OCI-LY3 (cell line): ENCODE results near the gene TCP10L.
A peak's percentile ranks its signal among the peaks of the same experiment; 100 is the strongest.
"Not testable (repeated sequence)": the region's sequence is repeated elsewhere in the genome, so short reads cannot be mapped to it uniquely, and the experiment has no call there.

Source experiments
- H2AFZ ChIP-seq: fragments of 200-600, 300-600 bp; shearing (Covaris generic); 2 replicates; pipeline ENCODE4 v1.6.0; 2014; ENCODE audit warnings: antibody characterized with exemption, low read depth, low read length
- H3K27ac ChIP-seq: fragments of 200-600, 300-600 bp; sonication (generic); 2 replicates; pipeline ENCODE4 v1.5.1; 2014; ENCODE audit warnings: mild to moderate bottlenecking, low read length, moderate library complexity, mixed read lengths
- H3K27me3 ChIP-seq: fragments of 200-600, 300-600 bp; sonication (generic); 2 replicates; pipeline ENCODE4 v1.6.1; 2014; ENCODE audit warnings: low read depth, low read length, mixed read lengths
- H3K36me3 ChIP-seq: fragments of 200-600, 300-600 bp; sonication (generic); replicated peaks from 2 replicates; pipeline ENCODE3; 2014; ENCODE audit warnings: low read depth, low read length, mixed read lengths
- H3K4me1 ChIP-seq: fragments of 300-600, 200-600 bp; sonication (generic); 2 replicates; pipeline ENCODE4 v1.6.1; 2014; ENCODE audit warnings: low read length, mixed read lengths
- H3K4me2 ChIP-seq: fragments of 200-600, 300-600 bp; sonication (generic); 2 replicates; pipeline ENCODE4 v1.6.1; 2014; ENCODE audit warnings: low read length, mixed read lengths
- H3K4me3 ChIP-seq: fragments of 300-600, 200-600 bp; sonication (generic); 2 replicates; pipeline ENCODE4 v1.5.1; 2014; ENCODE audit warnings: antibody characterized with exemption, mild to moderate bottlenecking, low read length, moderate library complexity
- H3K79me2 ChIP-seq: fragments of 300-600, 200-600 bp; shearing (Covaris generic); 2 replicates; pipeline ENCODE4 v1.6.1; 2014; ENCODE audit warnings: mild to moderate bottlenecking, low read length, mixed read lengths
- H3K9ac ChIP-seq: fragments of 300-600, 200-600 bp; shearing (Covaris generic); 2 replicates; pipeline ENCODE4 v1.6.0; 2014; ENCODE audit warnings: mild to moderate bottlenecking, low read length, moderate library complexity
- H3K9me3 ChIP-seq: fragments of 200-600, 300-600 bp; shearing (Covaris generic); 2 replicates; pipeline ENCODE4 v1.6.1; 2014; ENCODE audit warnings: low read length, mixed read lengths; ENCODE audit not compliant: insufficient read depth
- H4K20me1 ChIP-seq: fragments of 200-600, 300-600 bp; sonication (generic); 2 replicates; pipeline ENCODE4 v1.6.1; 2016; ENCODE audit warnings: low read length, mixed read lengths; ENCODE audit not compliant: insufficient read depth
- EZH2phosphoT487 ChIP-seq: fragments of 200-600 bp; shearing (Covaris generic); IDR thresholded peaks from 2 replicates; pipeline ENCODE4 v1.6.1; 2018; ENCODE audit warnings: antibody characterized with exemption, mixed run types, low read depth
- TF ChIP-seq, protein P1 (sequence below): fragments of 200-600, 300-600 bp; sonication (generic); IDR thresholded peaks from 2 replicates; pipeline ENCODE4 v1.5.1; 2014; ENCODE audit warnings: antibody characterized with exemption, low read length, low read depth

Gene TCP10L

DNA sequence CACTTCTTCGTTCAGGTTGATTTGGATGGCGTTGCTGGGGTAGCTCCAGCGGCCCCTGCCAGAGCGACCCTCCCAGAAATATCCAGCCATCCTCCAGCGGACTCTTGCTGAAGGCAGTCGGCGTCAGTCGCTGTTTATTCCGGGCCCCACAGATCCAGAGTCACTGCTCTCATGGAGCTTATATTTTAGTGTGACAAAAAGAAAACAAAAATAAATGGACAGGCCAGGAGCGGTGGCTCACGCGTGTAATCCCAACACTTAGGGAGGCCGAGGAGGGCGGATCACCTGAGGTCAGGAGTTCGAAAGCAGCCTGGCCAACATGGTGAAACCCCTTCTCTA, 27.6 kb upstream of the TCP10L start:
- peak overlapping the region; percentile 69 for H3K9ac ChIP-seq
- peaks cover 24% of the 10 kb centered on the region for H3K79me2 ChIP-seq
- peak overlapping the region; percentile 90 for H2AFZ ChIP-seq
- peak overlapping the region; percentile 91 for H3K4me2 ChIP-seq
- no peaks in the 10 kb centered on the region; the same call in 1 of the 2 replicates for H4K20me1 ChIP-seq
- peaks cover 3% of the 10 kb centered on the region for H3K36me3 ChIP-seq
- H3K4me3 ChIP-seq: peak overlapping the region; percentile 79
- H3K27me3 ChIP-seq: no peaks in the 10 kb centered on the region
- H3K9me3 ChIP-seq: no peaks in the 10 kb centered on the region
- H3K4me1 ChIP-seq: peaks cover 8% of the 10 kb centered on the region; the same call in 1 of the 2 replicates
- TF ChIP-seq, protein P1, sequence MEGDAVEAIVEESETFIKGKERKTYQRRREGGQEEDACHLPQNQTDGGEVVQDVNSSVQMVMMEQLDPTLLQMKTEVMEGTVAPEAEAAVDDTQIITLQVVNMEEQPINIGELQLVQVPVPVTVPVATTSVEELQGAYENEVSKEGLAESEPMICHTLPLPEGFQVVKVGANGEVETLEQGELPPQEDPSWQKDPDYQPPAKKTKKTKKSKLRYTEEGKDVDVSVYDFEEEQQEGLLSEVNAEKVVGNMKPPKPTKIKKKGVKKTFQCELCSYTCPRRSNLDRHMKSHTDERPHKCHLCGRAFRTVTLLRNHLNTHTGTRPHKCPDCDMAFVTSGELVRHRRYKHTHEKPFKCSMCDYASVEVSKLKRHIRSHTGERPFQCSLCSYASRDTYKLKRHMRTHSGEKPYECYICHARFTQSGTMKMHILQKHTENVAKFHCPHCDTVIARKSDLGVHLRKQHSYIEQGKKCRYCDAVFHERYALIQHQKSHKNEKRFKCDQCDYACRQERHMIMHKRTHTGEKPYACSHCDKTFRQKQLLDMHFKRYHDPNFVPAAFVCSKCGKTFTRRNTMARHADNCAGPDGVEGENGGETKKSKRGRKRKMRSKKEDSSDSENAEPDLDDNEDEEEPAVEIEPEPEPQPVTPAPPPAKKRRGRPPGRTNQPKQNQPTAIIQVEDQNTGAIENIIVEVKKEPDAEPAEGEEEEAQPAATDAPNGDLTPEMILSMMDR: no peak
- no peak for TF ChIP-seq EZH2phosphoT487
- 0 out of 2 replicates have a peak overlapping the region, but pooled peaks have one; percentile 76 for H3K27ac ChIP-seq

DNA sequence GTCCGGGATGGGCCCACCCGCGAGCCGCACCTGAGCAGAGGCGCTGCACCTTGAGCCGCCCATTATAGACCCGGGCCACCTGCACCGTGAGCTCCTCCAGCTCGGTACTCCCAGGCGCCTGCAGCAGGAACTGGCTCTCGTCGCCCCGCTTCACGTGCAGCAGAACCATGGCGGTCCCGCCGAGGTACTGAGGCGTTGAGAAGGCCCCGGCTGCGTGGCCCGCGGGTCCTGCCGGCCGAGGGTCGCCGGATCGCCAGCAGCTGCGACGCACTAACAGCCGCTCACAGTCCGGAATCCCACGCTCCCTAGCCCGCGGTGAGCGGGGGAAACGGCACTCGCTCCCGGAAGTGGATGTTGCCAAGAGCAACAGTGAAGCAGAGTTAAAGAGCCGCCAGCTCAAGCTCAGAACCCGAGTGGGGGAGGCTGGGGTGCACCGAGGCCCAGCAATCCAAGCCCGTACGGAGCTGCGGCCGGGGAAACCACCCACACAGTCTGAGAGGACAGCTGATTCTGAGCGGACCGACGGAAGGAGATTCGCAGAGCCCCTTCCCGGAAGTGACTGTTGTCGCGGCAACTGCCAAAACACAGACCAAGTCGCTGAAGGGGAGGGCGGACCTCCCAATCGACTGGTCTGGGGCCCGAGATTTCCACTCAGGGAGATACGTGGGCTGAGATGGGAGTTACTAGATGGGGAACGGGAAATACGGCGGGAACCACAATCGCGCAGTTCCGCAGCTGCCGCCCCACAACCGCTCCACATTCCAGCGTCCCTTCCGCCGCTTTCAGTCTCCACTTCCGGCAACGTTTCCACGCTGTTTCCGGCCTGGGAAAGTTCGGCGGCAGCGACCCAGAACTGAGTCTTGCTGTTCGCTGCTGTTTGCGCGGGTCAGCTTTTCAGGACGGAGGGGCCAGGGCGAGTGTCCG, 27.0 kb upstream of the TCP10L start, which contains the start of gene CFAP298:
CFAP298 (minus strand) TSS at position 303 of the 924 bp plus-strand sequence; CDS start at position 169, 134 bp downstream.
- Histone ChIP-seq H3K4me1 (peaks cover 8% of the 10 kb centered on the region; the same call in 1 of the 2 replicates), H4K20me1 (no peaks in the 10 kb centered on the region; the same call in 1 of the 2 replicates), H2AFZ (peak within 1 kb of the TSS; percentile 90), H3K9ac (peak within 1 kb of the TSS; percentile 69), H3K4me3 (peak within 1 kb of the TSS; percentile 79), H3K9me3 (no peaks in the 10 kb centered on the region), H3K36me3 (peaks cover 3% of the 10 kb centered on the region), H3K27ac (peak within 1 kb of the TSS; percentile 76), H3K79me2 (peaks cover 24% of the 10 kb centered on the region), H3K27me3 (no peaks in the 10 kb centered on the region), H3K4me2 (peak within 1 kb of the TSS; percentile 91)
- TF ChIP-seq, protein P1: no peak
- TF ChIP-seq EZH2phosphoT487: no peak

DNA sequence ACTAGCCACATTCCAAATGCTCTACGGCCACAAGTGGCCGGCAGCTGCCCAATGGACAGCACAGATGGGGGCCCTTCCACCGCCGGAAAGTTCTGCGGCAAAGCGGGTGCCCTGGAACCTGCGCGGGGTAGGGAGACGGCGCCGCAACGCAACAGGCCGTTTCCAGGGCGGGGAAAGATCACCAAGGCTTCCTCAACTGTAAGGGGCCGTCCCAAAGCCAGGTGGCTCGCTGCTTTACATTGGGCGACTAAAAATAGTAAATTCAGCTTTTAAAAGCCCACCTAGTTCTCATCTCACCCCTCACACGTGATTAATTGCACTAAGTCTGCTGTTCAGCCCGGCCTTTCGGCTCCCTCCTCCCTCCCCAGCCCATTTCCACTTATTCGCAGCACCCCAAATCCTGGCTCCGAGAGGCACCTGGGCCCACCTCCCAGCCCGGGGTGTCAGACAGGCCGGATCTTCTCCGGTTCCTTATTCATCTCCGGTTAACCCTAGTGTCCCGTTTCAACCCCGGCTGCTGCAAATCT, 26.2 kb upstream of the TCP10L start:
- TF ChIP-seq, protein P1: no peak
- TF ChIP-seq EZH2phosphoT487: no peak

DNA sequence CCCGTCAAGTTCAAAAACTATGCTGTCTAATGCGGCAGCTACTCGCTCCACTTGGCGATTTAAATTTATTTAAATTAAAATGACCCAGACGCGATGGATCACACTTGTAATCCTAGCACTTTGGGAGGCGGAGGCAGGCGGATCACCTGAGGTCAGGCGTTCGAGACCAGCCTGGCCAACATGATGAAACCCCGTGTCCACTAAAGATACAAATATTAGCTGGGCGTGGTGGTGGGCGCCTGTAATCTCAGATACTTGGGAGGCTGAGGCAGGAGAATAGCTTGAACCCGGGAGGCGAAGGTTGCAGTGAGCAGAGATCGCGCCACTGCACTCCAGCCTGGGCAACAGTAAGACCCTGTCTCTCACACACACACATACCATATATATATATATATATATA, 25.6 kb upstream of the TCP10L start:
- H3K27me3 ChIP-seq, H3K27ac ChIP-seq, H3K36me3 ChIP-seq, H3K4me1 ChIP-seq, H3K9me3 ChIP-seq, H4K20me1 ChIP-seq, H2AFZ ChIP-seq, H3K9ac ChIP-seq: not testable (repeated sequence)
- H3K4me2 ChIP-seq: peak overlapping the region; percentile 43
- peak overlapping the region; percentile 79; the same call in 1 of the 2 replicates for H3K4me3 ChIP-seq
- peaks cover 24% of the 10 kb centered on the region for H3K79me2 ChIP-seq

More for the DNA sequence above, 26.2 kb upstream of the TCP10L start:
- Histone ChIP-seq H3K9ac (peak overlapping the region; percentile 69), H3K27me3 (no peaks in the 10 kb centered on the region), H3K27ac (peak overlapping the region; percentile 76), H3K9me3 (no peaks in the 10 kb centered on the region), H3K4me1 (peaks cover 8% of the 10 kb centered on the region; the same call in 1 of the 2 replicates), H3K79me2 (peaks cover 24% of the 10 kb centered on the region), H4K20me1 (no peaks in the 10 kb centered on the region; the same call in 1 of the 2 replicates), H3K4me3 (peak overlapping the region; percentile 79), H2AFZ (peak overlapping the region; percentile 90), H3K4me2 (peak overlapping the region; percentile 91), H3K36me3 (peaks cover 3% of the 10 kb centered on the region)
